Mucosa of gallbladder (tissue), 1 donor: Measurements from ENCODE around the gene MOK. TPM values are rescaled to one million over a fixed set of nuclear protein-coding genes. Genes with fewer than 3 reads are reported as not detected.

Experiments
- DNase-seq: peaks from one replicate; pipeline ENCODE4 v3.0.0-alpha.2; 2020; ENCODE audit warnings: low spot score
- total RNA-seq: library from RNA; stranded (reverse); gene quantifications from one replicate; pipeline ENCODE4 v1.2.1, GENCODE V29; 2021
- donor health status: DM: no; HTN: no; CAD: no.

The MOK gene
- total RNA-seq, 1 donor from 2014 or later, result 20.5 TPM

DNA sequence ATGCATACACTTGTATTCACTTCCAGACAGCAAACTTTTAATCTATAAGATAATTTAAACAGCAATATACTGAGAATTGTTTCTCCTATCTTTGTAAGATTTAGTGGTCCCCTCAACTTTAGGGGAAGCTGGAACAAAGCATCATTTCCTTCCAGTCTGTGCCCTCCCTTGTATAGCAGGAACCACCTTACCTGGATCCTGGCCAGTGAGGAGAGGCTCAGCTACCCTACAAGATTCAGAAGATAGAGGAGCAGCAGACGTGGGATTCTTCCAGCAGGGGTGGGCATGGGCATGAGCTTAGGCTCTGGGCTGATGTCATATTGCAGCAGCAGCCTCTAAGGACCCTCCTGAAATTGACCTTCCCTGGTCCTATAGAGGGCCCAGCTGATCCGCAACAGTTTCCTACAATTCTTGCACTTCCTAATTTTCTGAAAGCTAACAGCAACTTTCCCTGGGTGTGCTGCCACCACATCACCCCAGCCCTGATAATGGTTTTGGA, 21.3 kb downstream of the MOK start:
- no peak for DNase-seq

DNA sequence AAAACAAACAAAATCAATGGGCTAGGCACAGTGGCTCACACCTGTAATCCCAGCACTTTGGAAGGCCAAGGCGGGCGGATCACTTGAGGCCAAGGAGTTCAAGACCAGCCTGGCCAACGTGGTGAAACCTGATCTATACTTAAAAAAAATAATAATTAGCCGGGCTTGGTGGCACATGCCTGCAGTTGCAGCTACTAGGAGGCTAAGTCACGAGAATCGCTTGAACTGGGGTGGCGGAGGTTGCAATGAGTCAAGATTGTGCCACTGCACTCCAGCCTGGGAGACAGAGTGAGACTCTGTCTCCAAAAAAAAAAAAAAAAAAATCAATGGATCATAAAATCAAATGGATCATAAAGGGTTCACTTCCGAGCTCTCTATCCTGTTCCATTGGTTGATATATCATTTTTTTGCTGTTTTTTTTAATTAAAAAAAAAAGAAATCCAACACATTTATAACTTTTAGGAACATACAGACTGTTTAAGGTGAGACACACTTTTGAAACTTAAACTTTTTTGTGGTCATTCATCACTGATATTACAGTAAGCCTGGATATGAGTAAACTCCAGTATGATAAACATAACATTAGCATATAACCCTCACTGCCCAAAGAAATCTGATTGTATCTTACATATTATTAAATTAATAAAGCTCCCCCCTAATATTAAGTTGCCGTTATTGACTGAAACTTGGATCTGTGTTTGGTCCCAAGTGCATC, 22.1 kb downstream of the MOK start:
- DNase-seq, result no peak

DNA sequence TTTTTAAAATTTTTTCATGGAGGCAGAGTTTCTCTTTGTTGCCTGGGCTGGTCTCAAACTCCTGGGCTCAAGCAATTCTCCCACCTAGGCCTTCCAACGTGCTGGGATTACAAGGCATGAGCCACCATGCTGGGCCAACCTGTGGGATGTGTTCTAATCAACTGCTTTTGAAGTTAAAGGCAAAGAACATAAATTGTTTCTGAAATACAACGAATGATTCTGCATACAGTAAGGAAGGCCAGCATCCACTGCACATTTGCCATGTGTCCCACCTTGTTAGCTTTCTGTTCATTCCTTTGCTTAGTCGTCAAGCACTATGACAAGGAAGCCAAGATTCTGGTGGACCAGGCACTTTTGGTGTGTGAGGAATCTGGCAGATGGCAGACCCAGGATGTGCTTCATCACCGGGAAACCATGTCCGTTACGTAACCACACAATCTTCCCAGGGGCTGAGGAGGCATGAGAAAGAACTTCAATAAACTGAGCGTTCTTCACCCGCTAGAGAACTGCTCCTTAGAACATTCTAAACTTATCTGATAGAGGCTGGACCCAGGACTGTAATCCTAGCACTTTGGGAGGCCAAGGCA, 24.5 kb downstream of the MOK start:
- DNase-seq, result no peak

DNA sequence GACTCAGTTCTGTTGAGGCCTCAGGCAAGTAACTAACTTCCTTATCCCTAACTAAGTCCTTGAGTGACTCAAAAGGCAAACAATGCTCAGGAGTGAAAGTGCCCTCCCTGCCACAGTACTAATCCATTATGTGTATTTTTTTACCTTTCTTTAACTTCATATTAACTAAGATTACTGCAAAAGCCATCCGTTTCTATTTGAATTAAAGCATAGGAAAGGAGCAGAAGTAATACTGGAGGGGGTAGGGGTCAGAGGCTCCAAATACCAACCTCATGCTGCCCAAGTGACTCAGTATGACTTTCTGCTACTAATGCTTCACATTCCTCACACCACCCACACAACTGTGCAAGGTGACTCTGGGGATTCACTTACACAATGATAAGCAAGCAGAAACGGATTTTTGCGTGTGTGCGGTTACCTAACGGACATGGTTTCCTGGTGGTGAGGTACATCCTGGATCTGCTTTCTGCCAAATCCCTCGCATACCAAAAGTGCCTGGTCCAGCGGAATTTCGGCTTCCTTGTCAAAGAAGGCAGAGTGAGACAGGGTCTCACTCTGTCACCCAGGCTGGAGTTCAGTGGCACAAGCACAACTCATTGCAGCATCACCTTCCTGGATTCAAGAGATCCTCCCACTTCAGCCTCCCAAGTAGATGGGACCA, 25.1 kb downstream of the MOK start:
- DNase-seq, result no peak

DNA sequence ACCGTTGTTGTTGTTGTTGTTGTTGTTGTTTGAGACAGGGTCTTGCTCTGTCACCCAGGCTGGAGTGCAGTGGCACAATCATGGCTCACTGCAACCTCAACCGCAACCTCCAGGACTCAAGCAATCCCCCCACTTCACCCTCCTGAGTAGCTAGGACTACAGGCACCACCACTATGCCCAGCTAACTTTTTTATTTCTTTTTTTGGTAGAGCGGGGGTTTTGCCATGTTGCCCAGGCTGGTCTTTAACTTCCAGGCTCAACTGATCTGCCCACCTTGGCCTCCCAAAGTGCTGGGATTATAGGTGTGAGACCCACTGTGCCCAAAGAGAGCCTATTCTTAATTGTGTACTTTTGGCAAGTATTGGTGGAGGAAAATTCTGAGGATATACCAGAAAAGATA, 25.7 kb downstream of the MOK start:
- no peak for DNase-seq

DNA sequence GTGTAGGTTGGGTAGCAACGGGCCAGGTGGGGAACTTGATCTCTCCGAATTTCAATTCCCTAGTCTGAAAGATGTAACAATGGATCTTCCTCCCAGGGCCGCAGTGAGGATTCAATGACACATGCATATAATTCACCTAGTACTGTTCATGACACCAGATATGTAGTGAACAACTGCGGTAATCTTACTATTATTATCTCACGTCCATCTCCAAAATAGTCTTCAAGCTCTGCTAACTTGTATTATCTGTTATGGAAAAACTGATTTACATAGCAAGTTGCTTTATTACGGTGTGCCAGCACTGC, 26.4 kb downstream of the MOK start:
- DNase-seq, result no peak

DNA sequence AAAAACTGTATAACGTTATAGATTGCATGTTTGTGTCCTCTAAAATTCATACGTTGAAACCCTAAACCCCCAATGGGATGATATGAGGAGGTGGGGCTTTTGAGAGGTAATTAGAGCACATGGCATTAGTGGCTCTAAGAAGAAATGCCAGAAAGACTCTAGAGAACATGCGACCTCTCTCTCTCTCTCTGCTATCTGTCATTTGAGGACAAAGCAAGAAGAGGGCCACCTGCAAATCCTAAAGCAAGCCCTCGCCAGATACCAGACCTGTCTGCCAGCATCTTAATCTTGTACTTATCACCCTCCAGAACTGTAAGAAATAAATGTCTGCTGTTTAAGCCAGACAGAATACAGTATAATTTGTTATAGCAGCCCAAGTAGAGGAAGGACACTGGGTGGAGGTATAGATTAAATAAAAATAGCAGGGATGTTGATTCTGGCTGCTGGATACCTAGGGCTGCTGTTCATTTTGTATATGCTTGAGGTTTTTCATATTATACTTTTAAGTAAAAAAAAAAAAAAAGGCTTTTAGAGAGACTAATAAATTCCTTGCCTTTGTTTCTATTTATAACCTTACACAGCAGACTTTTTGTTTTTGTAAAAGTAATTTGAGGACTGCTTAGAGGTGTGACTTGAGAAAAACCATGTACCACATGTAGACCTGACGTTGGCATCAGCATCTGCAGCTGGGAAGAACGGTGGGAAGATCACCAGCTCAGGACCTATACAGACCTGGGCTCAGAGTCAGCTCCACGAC, 26.9 kb downstream of the MOK start:
- no peak for DNase-seq

DNA sequence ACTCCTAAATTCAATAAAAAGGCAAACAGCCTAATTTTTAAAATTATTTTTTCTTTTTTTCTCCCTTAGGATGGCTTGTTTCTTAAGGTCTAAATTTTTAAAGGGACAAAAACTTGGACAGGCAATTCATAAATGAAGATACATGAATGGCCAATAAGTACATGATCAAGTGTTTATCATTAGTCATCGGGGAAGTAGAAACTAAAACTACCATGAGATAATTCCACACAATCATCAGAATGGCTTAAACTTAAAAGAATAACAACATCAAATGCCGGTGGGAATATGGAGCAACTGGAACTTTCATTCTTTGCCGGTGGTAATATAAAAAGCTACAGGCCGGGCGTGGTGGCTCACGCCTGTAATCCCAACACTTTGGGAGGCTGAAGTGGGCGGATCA, 29.1 kb downstream of the MOK start:
- DNase-seq, result no peak

DNA sequence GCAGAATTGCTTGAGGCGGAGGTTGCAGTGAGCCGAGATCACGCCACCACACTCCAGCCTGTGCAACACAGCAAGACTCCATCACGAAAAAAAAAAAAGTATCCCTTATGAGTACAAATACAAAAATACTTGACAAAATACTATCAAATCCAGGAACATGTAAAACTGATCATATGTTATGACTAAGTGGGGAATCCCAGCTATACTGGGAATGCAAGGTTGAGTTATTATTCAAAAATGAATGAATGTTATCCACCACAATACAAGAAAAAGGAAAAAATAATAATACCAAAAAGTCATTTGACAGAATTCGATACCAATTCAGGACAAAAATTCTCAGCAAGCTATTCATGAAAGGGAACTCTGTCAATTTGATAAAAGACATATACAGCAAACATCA, 32.6 kb downstream of the MOK start:
- no peak for DNase-seq

DNA sequence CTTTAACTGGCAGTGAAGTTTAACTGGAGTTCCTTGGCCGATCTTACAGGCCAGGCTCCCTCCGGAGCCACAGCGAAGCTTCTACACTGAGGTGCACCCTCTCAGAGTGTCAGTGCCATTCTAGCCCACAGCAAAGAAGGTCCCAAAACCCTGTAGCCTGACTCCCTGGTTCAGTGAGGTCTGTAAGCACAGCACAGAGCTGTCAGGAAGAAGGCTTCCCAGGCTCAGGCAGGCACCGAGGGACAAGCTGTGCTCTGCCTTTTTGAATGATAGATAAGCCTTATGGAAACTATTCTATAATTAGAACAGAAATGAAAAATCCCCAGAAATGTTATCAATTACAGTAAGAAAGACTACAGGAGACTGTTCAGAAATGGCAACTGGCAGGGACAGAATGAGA, 40.2 kb downstream of the MOK start:
- DNase-seq, result no peak

DNA sequence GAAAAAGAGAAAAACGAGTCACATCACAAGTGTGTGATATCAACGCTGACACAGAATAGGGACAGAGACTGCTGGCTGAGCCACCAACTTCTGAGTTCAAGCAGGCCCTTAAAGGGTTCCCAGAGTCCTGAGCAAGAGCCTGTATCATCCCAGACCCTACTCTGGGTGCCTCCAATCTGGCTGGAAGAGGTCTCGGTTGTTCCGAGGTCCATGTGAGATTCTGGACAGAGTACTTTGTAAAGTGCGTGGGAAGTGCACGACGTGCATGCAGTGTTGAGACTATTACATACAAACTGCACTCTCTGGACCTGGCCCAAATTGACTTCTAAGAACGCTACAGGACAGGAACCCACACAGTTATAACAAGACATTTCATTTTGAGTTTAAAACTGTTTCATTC, 40.6 kb downstream of the MOK start:
- no peak for DNase-seq

DNA sequence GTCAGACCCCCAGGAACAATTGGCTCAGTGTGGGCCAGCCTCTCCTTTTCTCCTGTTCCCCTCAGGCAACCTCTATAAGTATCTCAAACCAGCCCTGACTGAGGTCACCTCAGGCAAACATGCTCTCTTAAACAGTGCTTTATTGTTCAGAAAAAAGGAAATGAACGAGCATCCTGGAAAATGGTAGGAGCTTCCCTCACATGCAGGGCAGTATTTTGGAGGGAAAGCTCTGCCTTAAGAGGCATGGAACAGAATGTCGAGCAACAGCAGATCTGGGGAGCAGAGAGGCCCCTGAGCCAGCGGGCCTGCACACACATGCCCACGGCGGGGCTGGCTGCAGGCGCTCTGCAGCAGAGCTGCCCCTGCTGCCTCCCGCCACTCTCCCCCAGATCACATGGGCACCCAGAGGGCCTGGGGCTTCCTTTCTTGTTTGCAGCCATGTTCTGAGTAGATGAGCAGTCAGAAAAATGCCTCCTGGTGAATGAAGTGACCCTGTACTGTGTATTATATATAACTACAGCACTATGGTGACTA, 42.0 kb downstream of the MOK start:
- no peak for DNase-seq

DNA sequence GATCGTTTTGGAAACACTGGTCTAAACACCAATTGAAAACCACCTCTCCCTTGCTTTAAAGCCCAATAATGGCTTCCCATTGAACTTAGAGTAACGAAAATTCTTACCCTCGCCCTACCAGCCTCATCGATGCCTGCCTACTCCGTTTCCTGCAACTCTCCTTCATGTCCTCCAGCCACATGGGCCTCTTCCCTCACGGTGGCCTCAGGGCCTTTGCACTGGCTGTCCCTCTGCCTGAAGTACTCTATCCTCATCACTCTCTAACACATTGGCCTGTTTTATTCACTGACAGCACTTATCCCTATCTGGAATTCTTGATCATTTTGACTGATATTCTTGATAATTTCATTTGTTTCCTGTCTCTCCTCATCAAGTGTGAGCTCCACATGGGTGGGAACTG, 46.8 kb downstream of the MOK start:
- no peak for DNase-seq

DNA sequence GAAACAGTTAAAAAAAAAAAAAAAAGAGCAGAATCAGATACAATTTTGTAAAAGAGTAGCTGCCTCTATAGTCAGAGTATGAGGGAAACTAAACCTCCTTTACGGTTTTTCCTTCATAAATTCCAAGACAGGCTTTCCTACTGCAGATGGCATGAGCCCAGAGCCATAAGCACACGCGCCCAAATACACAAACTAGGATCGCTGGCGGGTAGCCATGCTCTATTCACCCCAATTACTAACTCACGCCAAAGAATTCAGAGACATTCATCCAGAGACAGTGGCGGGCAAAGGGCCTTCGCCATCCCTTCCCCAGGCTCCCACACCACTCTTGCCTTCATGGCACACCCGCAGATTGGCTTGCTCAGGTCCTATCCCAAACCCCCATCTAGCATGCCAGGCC, 48.2 kb downstream of the MOK start:
- no peak for DNase-seq

DNA sequence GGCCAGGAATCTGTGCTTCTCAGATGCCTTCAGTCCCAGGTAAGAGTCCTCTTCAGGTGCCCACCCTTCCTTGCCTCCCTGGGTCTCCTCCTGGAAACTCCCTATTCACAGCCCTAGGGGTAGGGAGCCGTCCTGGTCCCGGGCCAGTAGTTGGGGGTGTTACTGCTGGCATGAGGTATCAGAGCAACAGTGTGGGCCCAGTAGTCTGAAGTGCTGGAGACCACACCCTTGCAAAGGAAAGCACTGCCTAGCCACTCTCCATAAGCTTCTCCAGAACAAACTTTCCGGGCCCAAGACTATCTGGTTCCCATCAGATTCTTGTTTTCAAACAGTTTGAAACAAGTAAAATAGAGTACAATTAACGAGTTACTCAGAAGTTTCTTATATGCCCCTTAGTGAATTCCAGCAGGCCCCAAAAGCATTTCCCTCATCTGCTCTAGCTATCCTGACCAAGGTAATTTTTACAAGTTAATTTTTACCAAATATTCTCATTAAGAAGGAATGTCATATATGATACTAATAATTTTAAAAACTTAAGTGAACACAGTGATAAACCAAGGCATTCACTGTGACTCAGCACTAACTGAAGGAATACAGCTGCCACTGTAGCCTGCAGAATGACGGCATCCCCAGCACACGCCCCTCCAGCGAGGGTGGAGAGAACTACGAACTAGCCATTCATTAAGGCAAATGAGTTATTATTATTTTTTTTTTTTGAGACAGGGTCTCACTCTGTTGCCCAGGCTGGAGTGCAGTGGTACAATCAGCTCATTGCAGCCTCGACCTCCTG, 49.4 kb downstream of the MOK start:
- DNase-seq, result no peak

DNA sequence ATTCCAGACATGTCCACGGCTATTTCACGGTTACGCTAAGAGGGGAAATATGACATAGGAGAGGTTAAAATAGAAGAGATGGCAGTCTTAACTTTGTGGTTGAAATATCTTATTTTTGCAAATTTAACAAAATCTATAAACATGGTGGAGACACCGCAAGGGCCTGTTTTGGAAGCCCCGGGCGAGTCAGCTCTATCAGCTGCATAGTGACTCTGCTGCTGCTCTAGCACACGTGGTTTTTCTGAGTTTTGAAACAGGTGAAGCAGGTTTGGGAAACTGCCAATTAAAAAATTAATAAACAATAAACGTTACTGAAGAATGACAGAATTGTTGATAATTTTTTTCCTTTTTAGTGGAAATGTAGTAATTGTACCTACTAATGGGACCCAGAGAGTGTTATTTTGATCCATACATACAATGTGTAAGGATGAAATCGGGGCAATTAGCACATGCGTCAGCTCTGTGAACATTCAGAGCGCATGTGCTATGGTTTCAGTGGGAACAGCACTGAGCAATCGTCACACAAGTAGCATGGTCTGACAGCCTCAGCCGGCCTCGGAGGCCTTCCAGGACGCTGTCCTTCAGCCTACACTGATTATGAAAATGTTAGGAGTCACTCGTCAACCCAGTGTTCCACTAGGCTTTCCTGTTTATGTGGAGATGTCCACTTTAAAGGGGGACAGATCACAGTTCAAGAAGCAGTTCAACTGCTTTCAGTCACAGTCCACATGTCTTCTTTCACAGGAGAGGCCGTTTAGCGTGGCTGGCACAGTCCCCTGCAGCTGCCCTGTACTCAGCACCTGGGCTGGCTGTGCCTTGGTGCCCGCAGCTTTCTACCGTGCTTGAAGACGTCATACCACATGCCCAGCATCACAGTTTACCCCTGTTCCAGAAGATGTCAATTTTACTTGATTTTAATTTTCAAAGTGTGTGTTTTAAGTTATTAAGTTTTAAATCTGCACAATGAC, 51.8 kb downstream of the MOK start:
- no peak for DNase-seq

DNA sequence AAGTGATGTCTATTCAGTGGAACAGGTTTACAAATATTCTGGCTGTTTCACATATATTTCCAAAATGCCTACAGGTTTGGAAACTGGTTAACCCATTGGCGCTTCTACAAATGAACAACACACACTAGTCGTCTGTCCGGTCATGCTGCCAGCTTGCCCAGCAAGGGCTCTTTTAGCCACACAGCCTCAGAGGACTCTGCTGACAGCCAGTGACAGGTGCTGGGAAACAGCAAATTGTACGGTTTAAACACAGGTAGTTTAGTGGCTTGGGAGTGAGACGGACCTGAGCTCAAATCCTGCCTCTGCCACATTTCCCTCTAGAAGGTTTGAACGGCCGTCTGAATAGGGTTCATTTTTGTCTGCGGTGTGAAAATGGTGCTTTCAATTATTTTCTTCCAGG, 53.8 kb downstream of the MOK start:
- DNase-seq, result no peak

DNA sequence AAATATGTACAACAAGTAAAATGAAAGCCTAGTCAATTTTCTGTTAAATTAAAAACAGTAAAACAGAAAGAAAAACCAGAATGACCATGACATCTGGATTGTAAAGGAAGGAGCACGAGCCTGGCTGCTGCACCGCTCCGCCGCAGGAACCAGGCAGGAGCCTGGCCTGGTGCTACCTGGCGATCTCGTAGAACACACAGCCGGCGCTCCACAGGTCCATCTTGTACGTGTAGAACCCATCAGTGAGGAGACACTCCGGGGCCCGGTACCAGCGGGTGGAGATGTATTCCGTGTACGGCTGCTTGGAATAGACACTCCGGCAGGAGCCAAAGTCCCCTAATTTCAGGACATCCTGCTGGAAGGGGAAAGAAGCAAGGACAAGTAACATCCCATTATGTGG, 54.3 kb downstream of the MOK start:
- DNase-seq, result no peak

DNA sequence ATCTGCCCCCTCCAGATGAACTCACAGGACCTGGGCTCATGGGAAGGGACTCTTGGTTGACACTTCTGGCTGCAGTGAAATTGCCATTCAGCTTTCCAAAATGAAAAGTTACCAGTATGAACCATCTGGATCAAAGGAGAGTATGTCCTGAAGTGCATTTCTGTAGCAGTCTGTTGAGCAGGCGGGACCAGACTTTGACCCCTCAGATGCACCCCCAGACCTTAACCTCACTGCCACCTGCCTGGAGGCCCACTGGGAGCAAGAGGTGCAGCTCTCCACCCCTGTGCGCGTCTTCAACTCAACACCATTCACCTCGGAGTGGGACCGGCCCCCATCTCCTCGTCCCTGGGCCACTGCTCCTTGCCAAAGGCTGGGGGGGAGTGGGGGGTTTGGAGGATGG, 55.0 kb downstream of the MOK start:
- DNase-seq, result no peak

DNA sequence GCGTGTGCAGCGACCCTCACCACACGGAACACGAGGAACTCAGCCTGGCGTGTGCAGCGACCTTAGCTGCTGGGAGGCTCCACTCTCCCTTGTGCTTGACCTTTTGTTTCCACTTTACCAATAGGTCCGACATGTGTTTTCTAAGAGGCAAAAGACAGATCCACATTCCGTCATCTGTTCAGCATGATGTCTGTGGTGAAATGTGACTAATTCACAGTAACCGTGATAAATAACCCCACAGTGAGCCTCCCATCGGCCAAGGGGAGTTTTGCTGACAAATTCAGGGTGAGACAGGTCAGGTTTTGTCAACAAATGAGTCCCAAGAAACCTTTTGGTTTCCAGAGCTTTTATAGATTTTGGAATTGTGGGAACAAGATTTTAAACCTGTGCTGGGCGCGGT, 55.9 kb downstream of the MOK start:
- no peak for DNase-seq
